SK-N-MC (cell line): ENCODE data around the gene P2RY8.

Experiments used
- EZH2 ChIP-seq: fragments of 200-600 bp; sonication (generic); IDR thresholded peaks from one replicate; pipeline ENCODE4 v1.6.1; 2017; ENCODE audit warnings: antibody characterized with exemption
- POLR2AphosphoS5 ChIP-seq: IDR thresholded peaks from 2 replicates; pipeline ENCODE4 v1.6.1; 2012; ENCODE audit warnings: mild to moderate bottlenecking, low read depth, low read length, borderline replicate concordance

- TF ChIP-seq POLR2AphosphoS5: no peak
- no peak for TF ChIP-seq EZH2
Observed at GRCh38 chrX:1526565-1526964, 10.4 kb downstream of the P2RY8 start.
